Transverse colon (tissue), 4 donors: Measurements from ENCODE around the gene ARFIP1. TPM values are rescaled to one million over a fixed set of nuclear protein-coding genes. Genes with fewer than 3 reads are reported as not detected.

Source experiments
- DNase-seq: peaks from one replicate; pipeline ENCODE4 v3.0.0-alpha.2; 2019
- H3K27ac ChIP-seq, 4 donors: fragments of 200-600 bp; sonication (generic); 2 replicates each; pipeline ENCODE4 v1.5.1; 2016 to 2018; ENCODE audit warnings: inconsistent platforms in 4 of 4
- H3K27me3 ChIP-seq: fragments of 200-600 bp; sonication (generic); 2 replicates; pipeline ENCODE4 v1.5.1; 2017; ENCODE audit warnings: inconsistent platforms
- H3K36me3 ChIP-seq, 4 donors: fragments of 200-600 bp; sonication (generic); 2 replicates each; pipeline ENCODE4 v1.5.1; 2017 to 2019; ENCODE audit warnings: inconsistent platforms in 4 of 4
- H3K4me1 ChIP-seq, 4 donors: fragments of 200-600 bp; sonication (generic); 2 replicates each; pipeline ENCODE4 v1.5.1; 2017 to 2020; ENCODE audit warnings: inconsistent platforms in 4 of 4
- H3K4me3 ChIP-seq, 4 donors: fragments of 200-600 bp; sonication (generic); 1 replicate in 1 of 4; 2 replicates in 3 of 4; pipeline versions ENCODE4 v1.5.1 to v1.6.1; 2017 to 2019; ENCODE audit warnings: inconsistent platforms in 4 of 4
- H3K9me3 ChIP-seq, 2 donors: fragments of 200-600 bp; sonication (generic); 2 replicates each; pipeline ENCODE4 v1.5.1; 2017 to 2019; ENCODE audit warnings: inconsistent platforms in 2 of 2
- CTCF ChIP-seq, 5 experiments: fragments of 200-600 bp in 3 of 5; fragments of 450-650 bp in 2 of 5; sonication (generic) in 3 of 5; IDR thresholded peaks; 1 replicate in 2 of 5; 2 replicates in 3 of 5; pipeline ENCODE4 v1.5.1; 2016 to 2017; ENCODE audit warnings: antibody characterized with exemption in 5 of 5, inconsistent platforms in 3 of 5, mild to moderate bottlenecking in 2 of 5, moderate library complexity in 1 of 5
- EP300 ChIP-seq: sonication (generic); formaldehyde crosslinking; IDR thresholded peaks from one replicate; pipeline ENCODE4 v1.6.1; 2017; ENCODE audit warnings: antibody characterized with exemption, low read depth
- POLR2A ChIP-seq: fragments of 450-650 bp; IDR thresholded peaks from one replicate; pipeline ENCODE4 v1.6.1; 2016; ENCODE audit warnings: antibody characterized with exemption, mild to moderate bottlenecking, moderate library complexity
- POLR2AphosphoS5 ChIP-seq, 3 donors: sonication (generic); formaldehyde crosslinking; IDR thresholded peaks; one replicate each; pipeline ENCODE4 v1.6.1; 2016; ENCODE audit warnings: antibody characterized with exemption in 3 of 3
- WGBS, 2 donors: methylation state at CpG; one replicate each; pipeline ENCODE4 v1.1.5; 2018; ENCODE audit warnings: low coverage in 1 of 2; 5-methylcytosine and 5-hydroxymethylcytosine counted together
- in situ Hi-C, 4 donors: fragments of 200-750 bp; cut with MboI; loops; one replicate each; pipeline versions ENCODE4 v1.15.0 to v1.15.1; 2017; ENCODE audit warnings: low sequenced_read_pairs in 3 of 4, low pct_ligation_motif_present in 1 of 4, low pct_unique_long_range_greater_than_20kb in 1 of 4
- intact Hi-C: fragments of 100-400 bp; cut with DNase I; formaldehyde crosslinking; loops from one replicate; pipeline ENCODE4 v1.15.1; 2023; ENCODE audit warnings: low total_unique reads
- total RNA-seq, 4 donors: library from RNA; depleted of rRNA; stranded (reverse); fragments of >200 nt; gene quantifications; one replicate each; pipeline ENCODE4 v1.1.0, GENCODE V29; 2016

Gene ARFIP1
- total RNA-seq, 4 donors from 2014 or later = 35.0 to 115 (median 46.2) TPM

DNA sequence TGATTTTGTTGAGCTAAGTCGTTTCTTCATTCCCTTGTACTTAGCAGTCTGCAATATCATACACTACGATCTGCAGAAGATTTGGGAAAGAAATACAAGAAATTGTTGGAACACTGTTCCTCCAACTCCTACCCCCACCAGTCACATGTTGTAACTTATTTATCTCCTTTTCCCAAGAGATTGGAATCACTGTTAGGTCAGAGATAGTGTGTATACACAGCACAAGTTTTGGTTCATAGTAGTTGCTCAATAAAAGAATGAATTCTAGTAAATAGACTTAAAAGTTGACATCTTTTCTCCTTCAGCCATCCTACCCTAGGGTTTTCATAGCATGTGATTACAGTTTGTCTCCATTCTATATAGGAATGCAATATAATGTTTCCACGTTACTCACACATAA, 68.8 kb downstream of the ARFIP1 start:
- Histone ChIP-seq H3K9me3 (peaks cover 11 to 12% of the 10 kb centered on the region in 2 donors), H3K27ac (no peak overlapping the region), H3K36me3 (no peaks in the 10 kb centered on the region), H3K4me1 (peaks cover 0 to 20% (median 5%) of the 10 kb centered on the region in 4 donors), H3K27me3 (no peaks in the 10 kb centered on the region), H3K4me3 (no peak overlapping the region)
- 92 to 98% methylated on average over 3 of the region's 3 CpGs for WGBS, 2 donors
- in situ Hi-C loops (loop anchor here in 2 of 4 donors (5.0 kb wide), 3 partner anchors 234 to 279 kb away; no protein-coding TSS in a partner anchor), intact Hi-C loops (no loop called here)
- no peak for DNase-seq
- TF ChIP-seq CTCF (IDR thresholded peaks at IDR 0.05) = no peak
- TF ChIP-seq POLR2AphosphoS5 (IDR thresholded peaks at IDR 0.05) = no peak
- TF ChIP-seq EP300 = no peak
- no peak for TF ChIP-seq POLR2A

GRCh38 chr4:152849350-152849749, 69.6 kb downstream of the ARFIP1 start:
- Histone ChIP-seq H3K9me3 (peaks cover 12 to 13% of the 10 kb centered on the region in 2 donors), H3K36me3 (no peaks in the 10 kb centered on the region), H3K27me3 (no peaks in the 10 kb centered on the region), H3K4me3 (no peak overlapping the region), H3K27ac (no peak overlapping the region), H3K4me1 (peaks cover 0 to 14% (median 0%) of the 10 kb centered on the region in 4 donors)
- in situ Hi-C loops = loop anchor here in 2 of 4 donors (5.0 kb wide), 3 partner anchors 233 to 278 kb away; no protein-coding TSS in a partner anchor
- intact Hi-C loops = no loop called here
- 86 to 93% methylated on average over 2 of the region's 2 CpGs for WGBS, 2 donors
- DNase-seq = no peak
- TF ChIP-seq EP300 (no peak), CTCF (IDR thresholded peaks at IDR 0.05) (no peak), POLR2A (no peak), POLR2AphosphoS5 (IDR thresholded peaks at IDR 0.05) (no peak)

DNA sequence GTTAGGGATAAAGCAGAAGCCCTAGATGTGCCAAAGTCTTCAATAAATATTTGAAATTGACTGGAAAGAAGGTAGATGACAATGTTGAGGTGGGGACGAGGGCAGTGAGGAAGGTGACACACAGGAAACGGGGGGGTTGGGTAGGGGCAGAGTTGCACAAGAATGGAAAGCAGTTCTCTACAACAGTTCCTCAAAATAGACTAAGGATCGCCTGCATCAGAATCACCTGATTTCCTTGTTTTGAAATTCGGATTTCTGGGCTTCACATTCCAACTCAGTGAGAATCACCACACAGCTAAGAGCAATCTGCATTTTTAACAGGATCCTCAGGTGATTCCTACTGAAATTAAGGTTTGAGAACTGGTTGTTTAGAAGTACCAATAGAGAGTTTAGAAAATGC, 70.6 kb downstream of the ARFIP1 start:
- 47 to 63% methylated on average over 4 of the region's 4 CpGs for WGBS, 2 donors
- H3K9me3 ChIP-seq = peaks cover 12 to 13% of the 10 kb centered on the region in 2 donors
- H3K4me3 ChIP-seq = no peak overlapping the region
- H3K27ac ChIP-seq = no peak overlapping the region
- DNase-seq = no peak
- H3K4me1 ChIP-seq = peaks cover 0 to 14% (median 0%) of the 10 kb centered on the region in 4 donors
- in situ Hi-C loops = loop anchor here in 2 of 4 donors (10.0 to 25.0 kb wide), 2 partner anchors 224 to 237 kb away; no protein-coding TSS in a partner anchor
- H3K36me3 ChIP-seq = no peaks in the 10 kb centered on the region
- TF ChIP-seq POLR2A (no peak), EP300 (no peak), POLR2AphosphoS5 (IDR thresholded peaks at IDR 0.05) (no peak), CTCF (IDR thresholded peaks at IDR 0.05) (no peak)
- H3K27me3 ChIP-seq = no peaks in the 10 kb centered on the region
- intact Hi-C loops = no loop called here

DNA sequence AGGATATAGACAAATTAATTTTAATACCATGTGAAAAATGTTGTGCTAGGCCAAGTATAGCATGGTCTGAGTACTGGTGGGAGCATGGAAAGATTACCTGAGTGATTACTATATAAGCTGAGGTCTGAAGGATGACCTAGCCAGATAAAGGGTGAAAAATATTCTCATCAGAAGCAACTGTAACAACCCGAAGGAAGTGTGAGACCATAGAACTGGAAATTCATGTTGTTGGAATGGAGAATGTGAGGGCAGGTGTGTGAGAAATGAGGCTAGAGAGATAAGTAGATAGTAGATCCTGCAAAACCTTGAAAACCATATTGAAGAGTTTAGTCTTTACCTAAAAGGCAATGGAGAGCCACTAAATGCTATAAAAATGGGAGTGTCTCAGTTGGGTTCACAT, 71.5 kb downstream of the ARFIP1 start:
- Histone ChIP-seq H3K4me3 (no peak overlapping the region), H3K27ac (no peak overlapping the region), H3K27me3 (no peaks in the 10 kb centered on the region), H3K36me3 (no peaks in the 10 kb centered on the region), H3K9me3 (peaks cover 12 to 13% of the 10 kb centered on the region in 2 donors), H3K4me1 (peaks cover 0 to 14% (median 0%) of the 10 kb centered on the region in 4 donors)
- intact Hi-C loops = no loop called here
- DNase-seq = no peak
- in situ Hi-C loops = loop anchor here in 2 of 4 donors (10.0 to 25.0 kb wide), 2 partner anchors 224 to 236 kb away; no protein-coding TSS in a partner anchor
- WGBS, 2 donors = 80 to 86% methylated on average over 1 of the region's 1 CpG
- TF ChIP-seq POLR2A (no peak), EP300 (no peak), POLR2AphosphoS5 (IDR thresholded peaks at IDR 0.05) (no peak), CTCF (IDR thresholded peaks at IDR 0.05) (no peak)
